AG04450 (cell line): Measurements from ENCODE around the gene PACSIN2. TPM values are rescaled to one million over a fixed set of nuclear protein-coding genes. Genes with fewer than 3 reads are reported as not detected.

ENCODE experiments used
- CTCF ChIA-PET: fragments of 300-600, 350-600 bp; formaldehyde crosslinking; extraction: SDS; loops from one replicate; lab custom pipeline; 2022; ENCODE audit warnings: antibody characterized with exemption, inconsistent platforms; lab: Charles Lee
- POLR2A ChIA-PET: fragments of 350-600 bp; formaldehyde crosslinking; extraction: SDS; loops from one replicate; lab custom pipeline; 2021; ENCODE audit warnings: antibody characterized with exemption, inconsistent platforms; lab: Yijun Ruan, JAX
- DNase-seq: peaks from one replicate; pipeline ENCODE4 v3.0.0-alpha.2; 2011; ENCODE audit warnings: low read depth, low spot score
- H3K27ac ChIP-seq: one replicate; pipeline ENCODE4 v1.5.1; 2012; ENCODE audit warnings: low read depth, low read length, control low read depth
- H3K27me3 ChIP-seq: one replicate; pipeline ENCODE4 v1.6.0; 2012; ENCODE audit warnings: low read length; ENCODE audit not compliant: control insufficient read depth, insufficient read depth
- H3K4me3 ChIP-seq: 2 replicates; pipeline ENCODE4 v1.5.1; 2011; ENCODE audit warnings: mild to moderate bottlenecking, low read depth, low read length, control low read depth
- H3K9me3 ChIP-seq: 2 replicates; pipeline ENCODE4 v1.5.1; 2012; ENCODE audit warnings: low read length; ENCODE audit not compliant: control insufficient read depth, insufficient read depth
- CTCF ChIP-seq: IDR thresholded peaks from 2 replicates; pipeline ENCODE4 v1.5.1; 2011; ENCODE audit warnings: low read depth, low read length, control low read depth, inconsistent platforms
- polyA plus RNA-seq: library from polyadenylated mRNA; depleted of rRNA; stranded (reverse); fragments of >200 nt; gene quantifications from 2 replicates; pipeline ENCODE4 v1.2.3, GENCODE V29; 2011

PACSIN2 gene
- polyA plus RNA-seq, 1 experiment = 59.6 TPM

GRCh38 chr22:42905702-42906183 is 109.2 kb downstream of the PACSIN2 start:
- Histone ChIP-seq H3K27me3 (no peaks in the 10 kb centered on the region), H3K4me3 (no peak overlapping the region), H3K9me3 (no peaks in the 10 kb centered on the region; the same call in 1 of the 2 replicates), H3K27ac (no peak overlapping the region)
- ChIA-PET CTCF (no interaction called here), POLR2A (no interaction called here)
- no peak for DNase-seq
- TF ChIP-seq CTCF = no peak

GRCh38 chr22:42905217-42905616 is 109.7 kb downstream of the PACSIN2 start:
- DNase-seq = no peak
- POLR2A ChIA-PET = interaction anchor here (0.6 kb wide), 1 partner anchor 50 kb away, joined by 4 read pairs; no protein-coding TSS in a partner anchor

GRCh38 chr22:42904050-42904449 is 110.9 kb downstream of the PACSIN2 start:
- no peak for DNase-seq
- no peak for TF ChIP-seq CTCF
- Histone ChIP-seq H3K4me3 (no peak overlapping the region), H3K9me3 (no peaks in the 10 kb centered on the region; the same call in 1 of the 2 replicates), H3K27ac (no peak overlapping the region), H3K27me3 (no peaks in the 10 kb centered on the region)
- POLR2A ChIA-PET = no interaction called here
- CTCF ChIA-PET = interaction anchor here (1.0 kb wide), 1 partner anchor 36 kb away, joined by 4 read pairs; no protein-coding TSS in a partner anchor

More at GRCh38 chr22:42905217-42905616, 109.7 kb downstream of the PACSIN2 start:
- H3K27me3 ChIP-seq = no peaks in the 10 kb centered on the region
- H3K4me3 ChIP-seq = no peak overlapping the region
- TF ChIP-seq CTCF = no peak
- CTCF ChIA-PET = no interaction called here
- no peak overlapping the region for H3K27ac ChIP-seq
- no peaks in the 10 kb centered on the region; the same call in 1 of the 2 replicates for H3K9me3 ChIP-seq

GRCh38 chr22:42902875-42903510 is 112.0 kb downstream of the PACSIN2 start:
- POLR2A ChIA-PET = interaction anchor here (1.5 kb wide), 1 partner anchor 87 kb away, joined by 4 read pairs; no protein-coding TSS in a partner anchor
- Histone ChIP-seq H3K27ac (peak overlapping the region; percentile 65), H3K9me3 (no peaks in the 10 kb centered on the region), H3K4me3 (no peak overlapping the region), H3K27me3 (no peaks in the 10 kb centered on the region)
- peak; percentile 66 for DNase-seq
- peak; percentile 50 for TF ChIP-seq CTCF
- CTCF ChIA-PET = interaction anchor here (0.7 to 1.0 kb wide), 2 partner anchors 17 to 19 kb away, joined by 3 to 5 read pairs; no protein-coding TSS in a partner anchor
